Stimulated activated memory B cell treated with anti-CD40 and anti-IgM and Interleukin-4, amounts not matched to agents 10 μg/mL and 1 μg/mL and 100 μg/mL, for 72 hours (primary cell): ENCODE data around the gene PLXDC1.
"Not testable (repeated sequence)": the region's sequence is repeated elsewhere in the genome, so short reads cannot be mapped to it uniquely, and the experiment has no call there.

ENCODE experiments used
- ATAC-seq: fragments of 150-1000 bp; cut with Tn5 transposase; 2 replicates; pipeline ENCODE4 v1.10.0; 2021
- H3K27ac Mint-ChIP-seq: one replicate; pipeline ENCODE4 v1.8.0; 2022; ENCODE audit warnings: mild to moderate bottlenecking, mixed read lengths
- H3K27me3 Mint-ChIP-seq: one replicate; pipeline ENCODE4 v1.8.0; 2022; ENCODE audit warnings: mixed read lengths
- H3K36me3 Mint-ChIP-seq: one replicate; pipeline ENCODE4 v1.8.0; 2022; ENCODE audit warnings: mixed read lengths
- H3K4me1 Mint-ChIP-seq: one replicate; pipeline ENCODE4 v1.8.0; 2022; ENCODE audit warnings: mixed read lengths
- H3K4me3 Mint-ChIP-seq: one replicate; pipeline ENCODE4 v1.8.0; 2022; ENCODE audit warnings: mild to moderate bottlenecking, moderate library complexity, mixed read lengths
- H3K9me3 Mint-ChIP-seq: one replicate; pipeline ENCODE4 v1.8.0; 2022; ENCODE audit warnings: mixed read lengths

The PLXDC1 gene

DNA sequence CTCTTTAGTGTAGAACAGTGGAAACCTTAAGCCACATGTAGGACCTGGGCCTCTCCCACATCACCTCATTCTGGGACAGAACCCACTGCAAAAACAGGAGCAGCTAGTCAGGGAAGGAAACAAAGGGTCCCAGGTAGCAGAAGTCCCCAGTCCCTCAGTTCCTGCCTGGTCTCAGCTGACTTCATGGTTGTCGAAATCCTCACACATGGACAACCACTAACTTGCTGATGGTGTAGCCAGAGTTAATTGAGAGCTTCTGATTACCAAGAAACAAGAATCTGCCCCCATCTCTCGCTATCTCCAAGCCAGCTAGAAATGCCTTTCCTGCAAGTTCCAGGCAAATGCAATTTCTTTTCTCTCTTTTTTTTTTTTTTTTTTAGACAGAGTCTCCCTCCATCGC, 18.1 kb upstream of the PLXDC1 start:
- Mint-ChIP-seq H3K27me3 (peaks cover 91% of the 10 kb centered on the region), H3K4me3 (no peak overlapping the region), H3K4me1 (peaks cover 27% of the 10 kb centered on the region), H3K9me3 (no peaks in the 10 kb centered on the region), H3K27ac (no peak overlapping the region), H3K36me3 (no peaks in the 10 kb centered on the region)
- ATAC-seq, result no peak

- Mint-ChIP-seq H3K27ac (no peak overlapping the region), H3K4me3 (no peak overlapping the region), H3K4me1 (peaks cover 27% of the 10 kb centered on the region), H3K36me3 (no peaks in the 10 kb centered on the region), H3K27me3 (peaks cover 91% of the 10 kb centered on the region), H3K9me3 (no peaks in the 10 kb centered on the region)
- ATAC-seq, result no peak
Observed at GRCh38 chr17:39169101-39169500, 17.7 kb upstream of the PLXDC1 start.

- not testable (repeated sequence) for ATAC-seq, H3K9me3 Mint-ChIP-seq, H3K4me3 Mint-ChIP-seq, H3K36me3 Mint-ChIP-seq, H3K27ac Mint-ChIP-seq
- Mint-ChIP-seq H3K27me3 (peaks cover 91% of the 10 kb centered on the region), H3K4me1 (peaks cover 27% of the 10 kb centered on the region)
Observed at GRCh38 chr17:39168503-39168902, 17.1 kb upstream of the PLXDC1 start.

DNA sequence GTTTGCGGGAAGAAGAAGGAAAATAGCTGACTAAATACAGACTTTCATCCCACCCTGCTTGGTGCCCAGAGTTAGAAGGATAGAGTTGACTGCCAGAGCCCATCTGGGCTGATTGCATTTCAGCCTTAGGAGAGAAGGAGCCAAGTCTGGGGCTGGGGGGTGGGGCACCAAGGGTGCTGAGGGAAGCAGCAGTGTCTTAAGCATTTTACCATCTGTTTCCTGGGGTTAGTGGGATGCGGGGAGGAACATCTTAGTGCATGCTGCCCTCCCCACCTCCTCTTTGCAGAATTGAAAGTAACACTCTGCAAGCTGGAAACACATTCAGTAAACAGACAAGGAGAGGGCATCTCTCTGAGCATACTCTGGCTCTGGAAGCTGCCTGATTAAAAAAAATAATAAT, 16.0 kb upstream of the PLXDC1 start:
- H3K27me3 Mint-ChIP-seq, result peaks cover 91% of the 10 kb centered on the region
- peaks cover 27% of the 10 kb centered on the region for H3K4me1 Mint-ChIP-seq
- no peak overlapping the region for H3K4me3 Mint-ChIP-seq
- no peaks in the 10 kb centered on the region for H3K36me3 Mint-ChIP-seq
- ATAC-seq, result no peak
- no peak overlapping the region for H3K27ac Mint-ChIP-seq
- H3K9me3 Mint-ChIP-seq, result no peaks in the 10 kb centered on the region

GRCh38 chr17:39166437-39167335, 15.2 kb upstream of the PLXDC1 start:
- Mint-ChIP-seq H3K36me3 (no peaks in the 10 kb centered on the region), H3K27ac (no peak overlapping the region), H3K4me3 (no peak overlapping the region)

GRCh38 chr17:39165841-39166349, 14.5 kb upstream of the PLXDC1 start, which contains the start of gene ARL5C:
Gene ARL5C, minus strand, starts transcription at chr17:39166161. Its CDS starts 401 bp downstream, at chr17:39165760.
- Mint-ChIP-seq H3K9me3 (no peaks in the 10 kb centered on the region), H3K4me3 (peak within 1 kb of the TSS; percentile 81), H3K36me3 (no peaks in the 10 kb centered on the region), H3K4me1 (peaks cover 27% of the 10 kb centered on the region), H3K27ac (peak within 1 kb of the TSS; percentile 12), H3K27me3 (peaks cover 80% of the 10 kb centered on the region)
- ATAC-seq, result no peak

More at GRCh38 chr17:39166437-39167335, 15.2 kb upstream of the PLXDC1 start:
- no peak for ATAC-seq
- peaks cover 27% of the 10 kb centered on the region for H3K4me1 Mint-ChIP-seq
- peaks cover 84% of the 10 kb centered on the region for H3K27me3 Mint-ChIP-seq
- no peaks in the 10 kb centered on the region for H3K9me3 Mint-ChIP-seq

GRCh38 chr17:39165178-39165840, 13.9 kb upstream of the PLXDC1 start:
- Mint-ChIP-seq H3K4me3 (peak overlapping the region; percentile 81), H3K27me3 (peaks cover 74% of the 10 kb centered on the region), H3K36me3 (no peaks in the 10 kb centered on the region), H3K4me1 (peaks cover 27% of the 10 kb centered on the region), H3K27ac (peak overlapping the region; percentile 12), H3K9me3 (no peaks in the 10 kb centered on the region)
- ATAC-seq, result no peak

DNA sequence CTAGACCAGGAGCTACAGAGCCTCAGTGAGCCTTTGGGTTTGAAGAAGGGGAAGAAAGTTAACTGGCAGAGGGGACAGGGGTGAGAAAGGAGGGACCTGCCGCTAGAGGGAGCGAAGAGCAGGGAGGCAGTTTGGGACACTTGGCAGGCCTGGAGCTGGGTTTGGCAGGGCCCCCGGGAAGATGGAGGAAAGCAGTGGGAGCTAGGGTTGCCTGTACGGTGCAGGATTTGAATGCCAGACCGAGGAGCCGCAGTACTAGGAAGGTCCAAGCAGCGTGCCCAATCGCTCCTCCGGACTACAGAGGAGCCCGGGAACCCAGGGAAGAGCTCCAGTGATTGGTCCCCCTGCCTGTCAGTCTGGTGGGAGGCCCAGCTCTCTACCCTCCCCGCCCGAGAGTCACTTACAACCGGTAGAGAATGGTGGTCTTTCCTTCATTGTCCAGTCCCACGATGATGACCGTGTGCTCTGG, 13.3 kb upstream of the PLXDC1 start:
- peaks cover 27% of the 10 kb centered on the region for H3K4me1 Mint-ChIP-seq
- no peaks in the 10 kb centered on the region for H3K9me3 Mint-ChIP-seq
- H3K27ac Mint-ChIP-seq, result peak overlapping the region; percentile 12
- H3K4me3 Mint-ChIP-seq, result peak overlapping the region; percentile 81
- peak; percentile 92 for ATAC-seq
- no peaks in the 10 kb centered on the region for H3K36me3 Mint-ChIP-seq
- H3K27me3 Mint-ChIP-seq, result peaks cover 68% of the 10 kb centered on the region

DNA sequence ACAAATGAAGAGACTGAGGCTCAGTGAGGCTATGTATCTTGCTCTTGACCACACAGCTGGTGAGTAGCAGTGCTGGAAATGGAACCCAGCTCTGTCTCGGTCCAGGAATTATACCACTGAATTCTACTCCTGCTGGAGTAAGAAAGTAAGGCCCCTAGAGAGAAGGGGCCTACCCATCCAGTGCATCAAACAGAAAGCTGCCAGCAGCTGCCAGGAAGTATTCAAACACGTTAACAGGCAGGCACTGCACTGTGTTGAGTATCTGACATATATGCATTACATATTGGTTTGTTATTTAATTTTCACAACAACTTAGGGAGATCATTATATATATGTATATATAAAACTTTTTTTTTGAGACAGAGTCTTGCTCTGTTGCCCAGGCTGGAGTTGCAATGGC, 10.5 kb upstream of the PLXDC1 start:
- no peaks in the 10 kb centered on the region for H3K36me3 Mint-ChIP-seq
- no peaks in the 10 kb centered on the region for H3K9me3 Mint-ChIP-seq
- H3K27ac Mint-ChIP-seq, result no peak overlapping the region
- no peak for ATAC-seq
- H3K27me3 Mint-ChIP-seq, result peaks cover 45% of the 10 kb centered on the region
- H3K4me3 Mint-ChIP-seq, result no peak overlapping the region
- peaks cover 20% of the 10 kb centered on the region for H3K4me1 Mint-ChIP-seq

DNA sequence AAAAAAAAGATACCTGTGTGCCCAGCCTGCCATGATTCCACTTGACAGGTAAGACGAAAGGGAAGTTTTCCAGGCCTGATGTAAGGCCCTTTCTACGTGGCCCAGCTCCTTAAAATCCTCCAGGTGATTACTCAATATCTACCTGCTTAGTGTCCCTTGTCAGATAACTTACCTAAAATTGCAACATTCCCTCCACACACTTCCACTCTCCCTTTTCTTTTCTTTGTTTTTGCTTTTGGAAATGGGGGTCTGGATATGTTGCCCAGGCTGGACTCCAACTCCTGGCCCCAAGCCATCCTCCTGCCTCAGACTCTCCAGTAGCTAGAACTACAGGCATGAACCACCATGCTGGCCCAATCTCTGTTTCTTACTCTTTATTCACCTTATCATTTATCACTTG, 7.2 kb upstream of the PLXDC1 start:
- Mint-ChIP-seq H3K9me3 (no peaks in the 10 kb centered on the region), H3K27me3 (peaks cover 13% of the 10 kb centered on the region), H3K27ac (no peak overlapping the region), H3K4me1 (peaks cover 8% of the 10 kb centered on the region), H3K36me3 (no peaks in the 10 kb centered on the region), H3K4me3 (no peak overlapping the region)
- no peak for ATAC-seq

GRCh38 chr17:39156491-39156890, 5.1 kb upstream of the PLXDC1 start:
- ATAC-seq, result no peak
- peaks cover 10% of the 10 kb centered on the region for H3K27me3 Mint-ChIP-seq
- no peaks in the 10 kb centered on the region for H3K9me3 Mint-ChIP-seq
- H3K4me1 Mint-ChIP-seq, result peaks cover 28% of the 10 kb centered on the region
- H3K36me3 Mint-ChIP-seq, result no peaks in the 10 kb centered on the region
- no peak overlapping the region for H3K4me3 Mint-ChIP-seq
- H3K27ac Mint-ChIP-seq, result no peak overlapping the region

DNA sequence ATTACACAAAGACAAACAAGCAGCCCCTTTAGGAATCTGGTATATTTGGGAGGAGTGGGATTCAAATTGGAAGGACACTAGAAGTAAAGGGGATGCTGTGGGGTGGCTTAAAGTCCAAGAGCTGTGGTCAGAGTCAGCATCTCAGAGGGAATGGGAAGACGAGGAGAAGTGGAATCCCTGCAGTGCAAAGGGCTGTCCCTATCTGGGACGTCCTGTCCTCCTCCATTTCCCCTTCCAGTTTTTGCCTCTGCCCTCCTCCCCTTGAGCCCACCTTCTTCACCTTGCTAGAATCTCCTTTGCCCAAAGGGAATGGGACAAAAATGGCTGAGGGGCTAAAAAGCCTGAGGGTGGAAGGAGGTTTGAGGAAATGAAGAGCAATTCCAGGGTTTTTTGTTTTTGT, 4.2 kb upstream of the PLXDC1 start:
- H3K9me3 Mint-ChIP-seq, result no peaks in the 10 kb centered on the region
- no peak overlapping the region for H3K27ac Mint-ChIP-seq
- H3K27me3 Mint-ChIP-seq, result peaks cover 15% of the 10 kb centered on the region
- H3K4me1 Mint-ChIP-seq, result peaks cover 28% of the 10 kb centered on the region
- no peak overlapping the region for H3K4me3 Mint-ChIP-seq
- no peak for ATAC-seq
- no peaks in the 10 kb centered on the region for H3K36me3 Mint-ChIP-seq

DNA sequence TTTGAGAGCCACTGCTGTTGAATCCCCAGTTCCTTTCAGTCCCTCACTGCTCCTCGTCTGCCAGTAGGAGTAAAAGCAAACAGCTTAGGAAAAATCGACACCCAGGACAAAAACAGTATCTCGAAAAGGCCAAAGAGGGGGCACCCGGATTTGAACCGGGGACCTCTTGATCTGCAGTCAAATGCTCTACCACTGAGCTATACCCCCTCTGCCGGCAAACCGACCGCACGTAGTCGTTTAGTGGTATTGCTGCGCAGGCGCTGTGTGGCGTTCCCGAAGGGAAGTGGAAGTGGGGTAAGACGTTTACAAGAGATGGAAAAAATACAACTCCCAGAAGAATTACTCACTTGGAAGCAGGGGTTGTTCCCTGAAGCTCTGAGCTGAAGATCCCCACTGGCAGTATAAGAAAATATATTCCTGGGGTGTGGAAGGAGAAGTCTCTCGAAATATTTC, 2.2 kb upstream of the PLXDC1 start:
- Mint-ChIP-seq H3K4me1 (peaks cover 28% of the 10 kb centered on the region), H3K27ac (peak overlapping the region; percentile 80), H3K9me3 (no peaks in the 10 kb centered on the region), H3K4me3 (peak overlapping the region; percentile 98), H3K36me3 (no peaks in the 10 kb centered on the region), H3K27me3 (peaks cover 35% of the 10 kb centered on the region)
- ATAC-seq, result peak; percentile 85

DNA sequence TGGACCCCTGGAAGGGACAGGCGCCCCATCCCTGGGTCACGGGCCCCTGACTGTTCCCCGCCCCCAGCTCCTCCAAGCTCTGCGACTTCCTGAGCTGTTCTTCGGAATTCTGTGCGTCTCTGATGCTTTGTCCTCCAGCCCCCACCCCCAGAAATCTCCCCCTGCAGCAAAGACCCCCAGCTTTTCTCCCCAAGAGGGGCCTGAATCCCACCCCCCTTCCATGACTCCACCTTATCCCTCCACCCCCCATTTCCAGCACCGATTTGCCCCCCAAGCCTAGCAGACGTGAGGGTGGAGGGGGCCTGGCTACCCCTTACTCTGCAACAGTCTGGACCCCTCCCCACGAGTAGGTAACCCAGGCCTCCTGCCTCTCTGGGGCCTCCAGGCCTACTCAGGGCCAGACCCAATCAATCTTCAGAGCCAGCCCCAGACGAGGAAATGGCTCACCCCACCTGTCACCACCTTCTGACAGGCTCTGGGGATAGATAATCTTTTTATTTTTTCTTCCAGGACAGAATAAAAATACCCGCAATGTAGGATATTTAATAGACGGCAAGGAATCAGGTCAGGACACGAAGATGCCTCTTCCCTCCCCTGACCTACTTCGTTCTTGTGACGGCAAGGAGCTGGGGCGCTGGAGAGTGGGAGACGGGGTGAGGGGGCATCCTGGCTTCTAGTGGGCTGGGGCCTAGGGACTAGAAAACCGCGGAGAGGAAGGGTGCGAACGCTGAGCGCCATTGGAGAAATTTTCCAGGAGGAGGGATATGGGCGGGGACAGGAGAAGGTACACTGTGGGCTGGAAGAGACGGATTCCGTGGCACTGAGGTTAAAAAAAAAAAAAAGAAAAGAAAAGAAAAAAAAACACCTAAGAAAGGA, 744 bp upstream of the PLXDC1 start:
- peaks cover 46% of the 10 kb centered on the region for H3K27me3 Mint-ChIP-seq
- H3K4me3 Mint-ChIP-seq, result peak overlapping the region; percentile 98
- H3K9me3 Mint-ChIP-seq, result no peaks in the 10 kb centered on the region
- H3K4me1 Mint-ChIP-seq, result peaks cover 28% of the 10 kb centered on the region
- ATAC-seq, result no peak
- no peaks in the 10 kb centered on the region for H3K36me3 Mint-ChIP-seq
- no peak overlapping the region for H3K27ac Mint-ChIP-seq

- Mint-ChIP-seq H3K4me3 (no peak overlapping the region), H3K27me3 (peaks cover 49% of the 10 kb centered on the region), H3K4me1 (peaks cover 28% of the 10 kb centered on the region), H3K27ac (no peak overlapping the region), H3K36me3 (no peaks in the 10 kb centered on the region), H3K9me3 (no peaks in the 10 kb centered on the region)
- no peak for ATAC-seq
Observed at GRCh38 chr17:39150795-39151149, 665 bp downstream of the PLXDC1 start.
